GM18520 (cell line): Measurements from ENCODE around the gene ARHGAP9.
"Not testable (repeated sequence)": the region's sequence is repeated elsewhere in the genome, so short reads cannot be mapped to it uniquely, and the experiment has no call there.

Experiments
- ATAC-seq: cut with Tn5 transposase; IDR thresholded peaks from one replicate; pipeline ENCODE4 v1.9.1; 2021; ENCODE audit not compliant: unreplicated experiment

The ARHGAP9 gene

GRCh38 chr12:57439762-57440266, 39.9 kb downstream of the ARHGAP9 start:
- no peak for ATAC-seq

GRCh38 chr12:57438400-57438799, 41.3 kb downstream of the ARHGAP9 start:
- no peak for ATAC-seq

GRCh38 chr12:57435293-57435692, 44.4 kb downstream of the ARHGAP9 start:
- ATAC-seq: no peak

- no peak for ATAC-seq
Observed at GRCh38 chr12:57434517-57435223, 45.0 kb downstream of the ARHGAP9 start, which contains the start of gene INHBC. Gene INHBC (plus strand): TSS chr12:57434784. CDS start chr12:57434887, 103 bp downstream.

GRCh38 chr12:57433370-57433769, 46.3 kb downstream of the ARHGAP9 start:
- no peak for ATAC-seq

GRCh38 chr12:57431654-57432188, 47.9 kb downstream of the ARHGAP9 start:
- ATAC-seq: no peak

- peak; percentile 92 for ATAC-seq
Observed at GRCh38 chr12:57430931-57431566, 48.6 kb downstream of the ARHGAP9 start, which contains the start of gene R3HDM2. Gene R3HDM2 (minus strand): TSS chr12:57431043. CDS start chr12:57310428, 120,615 bp downstream.

- peak; percentile 33 for ATAC-seq
Observed at GRCh38 chr12:57430112-57430930, 49.3 kb downstream of the ARHGAP9 start.

GRCh38 chr12:57429473-57430111, 50.1 kb downstream of the ARHGAP9 start:
- no peak for ATAC-seq

GRCh38 chr12:57428965-57429364, 50.7 kb downstream of the ARHGAP9 start:
- ATAC-seq: no peak

GRCh38 chr12:57426948-57427347, 52.7 kb downstream of the ARHGAP9 start:
- ATAC-seq: not testable (repeated sequence)
